GM23338 (cell line): ENCODE results near the gene MPV17.

Experiments
- POLR2AphosphoS5 ChIP-seq: IDR thresholded peaks from 2 replicates; pipeline ENCODE4 v1.6.1; 2016; ENCODE audit warnings: antibody characterized with exemption, low read depth
- TF ChIP-seq, protein P1 (sequence below), 2 experiments: fragments of 200-600 bp in 1 of 2; sonication (generic) in 1 of 2; conservative IDR thresholded peaks; 2 replicates each; pipeline versions ENCODE4 v1.5.1 to v1.6.1; 2016 to 2017; ENCODE audit warnings: antibody characterized with exemption in 2 of 2, low read depth in 2 of 2, mild to moderate bottlenecking in 2 of 2, moderate library complexity in 1 of 2

DNA sequence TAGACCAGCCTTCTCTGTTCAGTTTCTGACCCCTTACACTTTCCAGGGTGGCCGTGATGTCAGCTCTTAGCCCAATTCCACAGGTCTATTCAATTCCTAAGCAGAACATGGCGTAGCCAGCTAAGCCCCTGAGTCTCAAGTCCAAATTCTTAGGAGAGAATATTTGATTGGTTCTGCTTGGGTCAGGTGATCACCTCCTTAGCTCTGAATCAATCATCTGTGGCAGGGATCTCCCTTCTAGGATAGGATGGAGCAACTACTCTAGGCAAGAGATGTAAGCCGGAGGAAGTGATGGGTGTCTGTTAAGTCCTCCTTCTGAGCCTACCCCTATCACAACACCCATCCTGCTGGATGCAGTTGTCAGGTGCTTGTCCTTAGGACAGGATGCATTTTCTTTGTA is 25.7 kb downstream of the MPV17 start:
- TF ChIP-seq POLR2AphosphoS5, result no peak
- TF ChIP-seq, protein P1, sequence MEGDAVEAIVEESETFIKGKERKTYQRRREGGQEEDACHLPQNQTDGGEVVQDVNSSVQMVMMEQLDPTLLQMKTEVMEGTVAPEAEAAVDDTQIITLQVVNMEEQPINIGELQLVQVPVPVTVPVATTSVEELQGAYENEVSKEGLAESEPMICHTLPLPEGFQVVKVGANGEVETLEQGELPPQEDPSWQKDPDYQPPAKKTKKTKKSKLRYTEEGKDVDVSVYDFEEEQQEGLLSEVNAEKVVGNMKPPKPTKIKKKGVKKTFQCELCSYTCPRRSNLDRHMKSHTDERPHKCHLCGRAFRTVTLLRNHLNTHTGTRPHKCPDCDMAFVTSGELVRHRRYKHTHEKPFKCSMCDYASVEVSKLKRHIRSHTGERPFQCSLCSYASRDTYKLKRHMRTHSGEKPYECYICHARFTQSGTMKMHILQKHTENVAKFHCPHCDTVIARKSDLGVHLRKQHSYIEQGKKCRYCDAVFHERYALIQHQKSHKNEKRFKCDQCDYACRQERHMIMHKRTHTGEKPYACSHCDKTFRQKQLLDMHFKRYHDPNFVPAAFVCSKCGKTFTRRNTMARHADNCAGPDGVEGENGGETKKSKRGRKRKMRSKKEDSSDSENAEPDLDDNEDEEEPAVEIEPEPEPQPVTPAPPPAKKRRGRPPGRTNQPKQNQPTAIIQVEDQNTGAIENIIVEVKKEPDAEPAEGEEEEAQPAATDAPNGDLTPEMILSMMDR (conservative IDR thresholded peaks at IDR 0.05; ENCODE audit: low read depth in 2 of 2), result no peak
